Activated CD8-positive, alpha-beta T cell treated with anti-CD3 and anti-CD28 coated beads for 36 hours (primary cell): ENCODE results near the gene ALPK3. TPM values are rescaled to one million over a fixed set of nuclear protein-coding genes. Genes with fewer than 3 reads are reported as not detected.
A peak's percentile ranks its signal among the peaks of the same experiment; 100 is the strongest.

Source experiments
- ATAC-seq: fragments of 200-7000 bp; cut with Tn5 transposase; one replicate; pipeline ENCODE4 v1.10.0; 2021; ENCODE audit warnings: mild to moderate bottlenecking, moderate library complexity
- CTCF ChIA-PET: fragments of 350-600 bp; sonication (Branson Sonifier 250); formaldehyde crosslinking; loops from one replicate; lab custom pipeline; 2021; ENCODE audit warnings: antibody characterized with exemption; lab: Charles Lee
- POLR2A ChIA-PET: fragments of 350-600 bp; sonication (Branson Sonifier 250); formaldehyde crosslinking; loops from one replicate; lab custom pipeline; 2021; ENCODE audit warnings: antibody characterized with exemption; lab: Charles Lee
- DNase-seq: peaks from one replicate; pipeline ENCODE4 v3.0.0-alpha.2; 2020
- H3K27ac Mint-ChIP-seq: one replicate; pipeline ENCODE4 v1.8.0; 2021; ENCODE audit warnings: mild to moderate bottlenecking, mixed read lengths
- H3K27me3 Mint-ChIP-seq: one replicate; pipeline ENCODE4 v1.8.0; 2021; ENCODE audit warnings: mixed read lengths
- H3K36me3 Mint-ChIP-seq: one replicate; pipeline ENCODE4 v1.8.0; 2021; ENCODE audit warnings: low read depth, mixed read lengths
- H3K4me1 Mint-ChIP-seq: one replicate; pipeline ENCODE4 v1.8.0; 2021; ENCODE audit warnings: low read depth, mixed read lengths
- H3K4me3 Mint-ChIP-seq: one replicate; pipeline ENCODE4 v1.8.0; 2021; ENCODE audit warnings: mild to moderate bottlenecking, moderate library complexity, mixed read lengths
- H3K9me3 Mint-ChIP-seq: one replicate; pipeline ENCODE4 v1.8.0; 2021; ENCODE audit warnings: mixed read lengths
- CTCF ChIP-seq: fragments of 200-600 bp; IDR thresholded peaks from one replicate; pipeline ENCODE4 v1.8.0; 2022; ENCODE audit warnings: antibody characterized with exemption, mild to moderate bottlenecking
- intact Hi-C: fragments of 100-400 bp; cut with micrococcal nuclease; formaldehyde crosslinking; loops from one replicate; pipeline ENCODE4 v1.10.0; 2022
- total RNA-seq, 2 experiments: library from RNA; stranded (reverse); gene quantifications; one replicate each; pipeline ENCODE4 v1.2.3, GENCODE V29; 2021

ALPK3 gene
- total RNA-seq, 2 experiments from 2014 or later, result 0.04 to 0.16 TPM

DNA sequence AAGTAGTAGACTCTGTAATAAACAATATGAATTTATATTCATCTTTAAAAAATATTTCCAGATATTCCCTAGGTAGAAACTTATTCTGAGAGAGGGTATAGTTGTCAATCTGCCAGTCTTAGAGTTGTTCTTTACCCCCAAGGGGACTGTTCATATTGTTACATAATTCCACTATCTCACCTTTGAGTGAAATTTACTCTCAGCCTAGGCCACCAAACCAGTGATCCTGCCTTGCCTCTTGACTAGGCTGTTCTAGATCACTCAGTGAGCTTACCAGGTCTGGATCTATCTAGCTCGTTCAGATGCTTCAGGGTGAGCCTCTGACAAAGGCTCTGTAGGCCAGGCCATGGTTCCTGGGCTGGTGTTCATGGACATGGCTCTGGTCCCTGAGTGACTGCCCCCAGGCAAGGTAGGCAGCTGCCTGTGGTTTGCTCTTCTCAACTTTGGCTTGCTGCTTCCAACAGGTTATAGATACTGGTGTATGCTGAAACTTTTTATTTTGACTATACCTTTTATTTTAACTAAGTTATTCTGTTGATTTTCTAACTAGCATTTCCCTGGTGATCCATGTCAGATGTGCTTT lies 41.2 kb upstream of the ALPK3 start:
- H3K9me3 Mint-ChIP-seq, result no peaks in the 10 kb centered on the region
- peaks cover 13% of the 10 kb centered on the region for H3K4me1 Mint-ChIP-seq
- no peak for DNase-seq
- no peak overlapping the region for H3K27ac Mint-ChIP-seq
- no peak overlapping the region for H3K4me3 Mint-ChIP-seq
- no peaks in the 10 kb centered on the region for H3K27me3 Mint-ChIP-seq
- intact Hi-C loops, result no loop called here
- no peak for TF ChIP-seq CTCF
- no peak for ATAC-seq
- ChIA-PET POLR2A (interaction anchor here (0.9 kb wide), 1 partner anchor 27 kb away, joined by 3 read pairs; no protein-coding TSS in a partner anchor), CTCF (interaction anchor here (0.7 kb wide), 1 partner anchor 78 kb away, joined by 3 read pairs; no protein-coding TSS in a partner anchor)
- peaks cover 4% of the 10 kb centered on the region for H3K36me3 Mint-ChIP-seq

DNA sequence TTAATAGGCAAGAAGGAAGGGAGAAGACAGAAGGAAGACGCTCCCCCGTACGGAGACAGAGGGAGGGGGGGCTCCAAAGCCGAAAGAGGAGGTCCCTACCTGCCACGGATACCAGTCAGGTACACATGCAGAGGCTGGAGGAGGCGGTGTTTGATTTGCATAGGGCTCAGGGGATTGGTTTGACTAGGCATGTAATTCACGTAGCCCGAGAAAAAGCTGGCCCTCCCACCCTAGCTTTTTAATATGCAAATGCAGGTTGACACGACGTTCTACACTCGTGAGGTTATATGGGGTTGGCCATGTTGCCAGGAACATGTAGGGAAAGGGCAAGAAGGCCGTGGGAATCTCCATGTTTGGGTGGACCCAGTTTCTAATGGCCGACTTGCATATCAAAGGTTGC lies 39.0 kb upstream of the ALPK3 start:
- intact Hi-C loops, result no loop called here
- no peak for TF ChIP-seq CTCF
- Mint-ChIP-seq H3K27me3 (no peaks in the 10 kb centered on the region), H3K4me3 (no peak overlapping the region), H3K36me3 (peaks cover 10% of the 10 kb centered on the region), H3K9me3 (no peaks in the 10 kb centered on the region), H3K4me1 (peaks cover 20% of the 10 kb centered on the region), H3K27ac (no peak overlapping the region)
- ATAC-seq (no peak), DNase-seq (no peak)
- ChIA-PET CTCF (no interaction called here), POLR2A (no interaction called here)

DNA sequence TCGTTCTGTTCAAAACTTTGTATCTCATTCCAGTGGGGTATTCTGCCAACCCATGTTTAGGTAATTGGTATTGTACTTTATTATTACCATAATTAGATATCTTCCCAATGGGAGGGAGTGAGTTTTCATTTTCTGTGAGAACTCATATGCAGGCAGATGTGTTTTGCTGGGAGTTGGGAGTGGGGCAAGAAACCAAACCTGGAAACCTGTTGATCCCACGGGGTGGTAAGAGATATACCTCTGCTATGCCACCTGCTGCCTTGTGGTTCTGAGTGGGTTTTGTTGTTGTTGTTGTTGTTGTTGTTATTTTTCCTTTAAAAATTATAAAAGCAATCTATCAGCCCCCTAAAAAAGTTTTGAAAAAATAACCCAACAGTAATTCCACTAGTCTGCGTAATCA lies 36.7 kb upstream of the ALPK3 start:
- intact Hi-C loops, result no loop called here
- H3K4me3 Mint-ChIP-seq, result no peak overlapping the region
- ChIA-PET POLR2A (no interaction called here), CTCF (no interaction called here)
- H3K9me3 Mint-ChIP-seq, result no peaks in the 10 kb centered on the region
- TF ChIP-seq CTCF, result no peak
- DNase-seq, result no peak
- peaks cover 35% of the 10 kb centered on the region for H3K4me1 Mint-ChIP-seq
- peaks cover 26% of the 10 kb centered on the region for H3K36me3 Mint-ChIP-seq
- no peak for ATAC-seq
- H3K27ac Mint-ChIP-seq, result no peak overlapping the region
- no peaks in the 10 kb centered on the region for H3K27me3 Mint-ChIP-seq

- Mint-ChIP-seq H3K9me3 (no peaks in the 10 kb centered on the region), H3K4me3 (no peak overlapping the region), H3K4me1 (peaks cover 45% of the 10 kb centered on the region), H3K36me3 (peaks cover 32% of the 10 kb centered on the region), H3K27me3 (no peaks in the 10 kb centered on the region), H3K27ac (peak overlapping the region; percentile 52)
- intact Hi-C loops, result no loop called here
- DNase-seq, result no peak
- CTCF ChIA-PET, result no interaction called here
- no peak for ATAC-seq
- TF ChIP-seq CTCF, result no peak
- POLR2A ChIA-PET, result interaction anchor here (0.6 to 0.8 kb wide), 2 partner anchors 9 to 114 kb away, joined by 3 read pairs; no protein-coding TSS in a partner anchor
Observed at GRCh38 chr15:84781495-84781894, 35.7 kb upstream of the ALPK3 start.

- intact Hi-C loops, result no loop called here
- CTCF ChIA-PET, result no interaction called here
- Mint-ChIP-seq H3K9me3 (no peaks in the 10 kb centered on the region), H3K36me3 (peaks cover 33% of the 10 kb centered on the region), H3K4me1 (peaks cover 47% of the 10 kb centered on the region), H3K4me3 (no peak overlapping the region), H3K27ac (peak overlapping the region; percentile 39), H3K27me3 (no peaks in the 10 kb centered on the region)
- ATAC-seq (no peak), DNase-seq (no peak)
- TF ChIP-seq CTCF, result no peak
- POLR2A ChIA-PET, result interaction anchor here (0.6 to 0.8 kb wide), 2 partner anchors 10 to 114 kb away, joined by 3 read pairs; no protein-coding TSS in a partner anchor
Observed at GRCh38 chr15:84782346-84782745, 34.8 kb upstream of the ALPK3 start.
